Muscle layer of colon (tissue), 2 donors: ENCODE results near the gene WBP2.

Experiments
- H3K27ac ChIP-seq: one replicate; pipeline ENCODE4 v1.7.0; 2013; ENCODE audit warnings: low read depth, mild to moderate bottlenecking, low read length, moderate library complexity
- H3K27me3 ChIP-seq, 2 donors: one replicate each; pipeline ENCODE4 v1.7.0; 2013; ENCODE audit warnings: low read length in 2 of 2, mild to moderate bottlenecking in 2 of 2; ENCODE audit not compliant: insufficient read depth in 2 of 2, control insufficient read depth in 1 of 2
- H3K36me3 ChIP-seq: one replicate; pipeline ENCODE4 v1.7.0; 2013; ENCODE audit warnings: mild to moderate bottlenecking, low read length; ENCODE audit not compliant: insufficient read depth
- H3K4me1 ChIP-seq: one replicate; pipeline ENCODE4 v1.7.0; 2013; ENCODE audit warnings: mild to moderate bottlenecking, low read length; ENCODE audit not compliant: insufficient read depth
- H3K4me3 ChIP-seq, 2 donors: one replicate each; pipeline ENCODE4 v1.7.0; 2013; ENCODE audit warnings: low read length in 2 of 2, low read depth in 1 of 2, mild to moderate bottlenecking in 1 of 2, moderate library complexity in 1 of 2
- H3K9ac ChIP-seq: one replicate; pipeline ENCODE4 v1.7.0; 2013; ENCODE audit warnings: low read length
- H3K9me3 ChIP-seq: one replicate; pipeline ENCODE4 v1.7.0; 2013; ENCODE audit warnings: mild to moderate bottlenecking, low read length
- donor health status: abdominal sarcoma.
- donor health status: Adenocarcinoma of cecum.

Gene WBP2

GRCh38 chr17:75838410-75838809 lies 16.7 kb downstream of the WBP2 start:
- Histone ChIP-seq H3K9ac (no peak overlapping the region), H3K27me3 (no peaks in the 10 kb centered on the region), H3K4me3 (no peak overlapping the region), H3K36me3 (peaks cover 15% of the 10 kb centered on the region), H3K27ac (no peak overlapping the region), H3K4me1 (peaks cover 10% of the 10 kb centered on the region), H3K9me3 (no peaks in the 10 kb centered on the region)

GRCh38 chr17:75837899-75838298 lies 17.2 kb downstream of the WBP2 start:
- H3K27me3 ChIP-seq: no peaks in the 10 kb centered on the region

GRCh38 chr17:75836605-75837004 lies 18.5 kb downstream of the WBP2 start:
- Histone ChIP-seq H3K27me3 (no peaks in the 10 kb centered on the region), H3K27ac (no peak overlapping the region), H3K4me3 (no peak overlapping the region), H3K9ac (no peak overlapping the region), H3K36me3 (peaks cover 15% of the 10 kb centered on the region), H3K9me3 (no peaks in the 10 kb centered on the region), H3K4me1 (peaks cover 10% of the 10 kb centered on the region)

More at GRCh38 chr17:75837899-75838298, 17.2 kb downstream of the WBP2 start:
- H3K4me1 ChIP-seq: peaks cover 10% of the 10 kb centered on the region
- H3K9me3 ChIP-seq: no peaks in the 10 kb centered on the region
- no peak overlapping the region for H3K27ac ChIP-seq
- H3K4me3 ChIP-seq: no peak overlapping the region
- no peak overlapping the region for H3K9ac ChIP-seq
- peaks cover 15% of the 10 kb centered on the region for H3K36me3 ChIP-seq

- H3K27me3 ChIP-seq: no peaks in the 10 kb centered on the region
- peaks cover 15% of the 10 kb centered on the region for H3K36me3 ChIP-seq
- no peak overlapping the region for H3K27ac ChIP-seq
- no peak overlapping the region for H3K9ac ChIP-seq
- H3K4me3 ChIP-seq: no peak overlapping the region
- H3K4me1 ChIP-seq: peaks cover 10% of the 10 kb centered on the region
- no peaks in the 10 kb centered on the region for H3K9me3 ChIP-seq
Observed at GRCh38 chr17:75835654-75835987, 19.5 kb downstream of the WBP2 start.

- Histone ChIP-seq H3K9ac (no peak overlapping the region), H3K36me3 (peaks cover 15% of the 10 kb centered on the region), H3K4me3 (no peak overlapping the region), H3K4me1 (peaks cover 10% of the 10 kb centered on the region), H3K27me3 (no peaks in the 10 kb centered on the region), H3K9me3 (no peaks in the 10 kb centered on the region), H3K27ac (no peak overlapping the region)
Observed at GRCh38 chr17:75834928-75835653, 20.0 kb downstream of the WBP2 start.

- Histone ChIP-seq H3K27me3 (no peaks in the 10 kb centered on the region), H3K9ac (no peak overlapping the region), H3K4me1 (peaks cover 10% of the 10 kb centered on the region), H3K36me3 (peaks cover 21% of the 10 kb centered on the region), H3K27ac (no peak overlapping the region), H3K4me3 (no peak overlapping the region), H3K9me3 (no peaks in the 10 kb centered on the region)
Observed at GRCh38 chr17:75834279-75834920, 20.7 kb downstream of the WBP2 start.

GRCh38 chr17:75832652-75833400 lies 22.3 kb downstream of the WBP2 start:
- Histone ChIP-seq H3K36me3 (peaks cover 26% of the 10 kb centered on the region), H3K9ac (no peak overlapping the region), H3K9me3 (no peaks in the 10 kb centered on the region), H3K4me1 (peaks cover 16% of the 10 kb centered on the region), H3K4me3 (no peak overlapping the region), H3K27ac (no peak overlapping the region), H3K27me3 (no peaks in the 10 kb centered on the region)

GRCh38 chr17:75832164-75832651 lies 22.9 kb downstream of the WBP2 start:
- Histone ChIP-seq H3K27me3 (no peaks in the 10 kb centered on the region), H3K9ac (no peak overlapping the region), H3K4me3 (no peak overlapping the region), H3K4me1 (peaks cover 22% of the 10 kb centered on the region), H3K27ac (no peak overlapping the region), H3K36me3 (peaks cover 26% of the 10 kb centered on the region), H3K9me3 (no peaks in the 10 kb centered on the region)

GRCh38 chr17:75831032-75831571 lies 24.0 kb downstream of the WBP2 start:
- Histone ChIP-seq H3K4me3 (no peak overlapping the region), H3K4me1 (peaks cover 25% of the 10 kb centered on the region), H3K27me3 (no peaks in the 10 kb centered on the region), H3K27ac (no peak overlapping the region), H3K9ac (no peak overlapping the region), H3K36me3 (peaks cover 20% of the 10 kb centered on the region), H3K9me3 (no peaks in the 10 kb centered on the region)

- no peak overlapping the region for H3K9ac ChIP-seq
- H3K27me3 ChIP-seq: no peaks in the 10 kb centered on the region
- H3K4me3 ChIP-seq: no peak overlapping the region
- no peaks in the 10 kb centered on the region for H3K9me3 ChIP-seq
- peaks cover 20% of the 10 kb centered on the region for H3K36me3 ChIP-seq
- H3K27ac ChIP-seq: no peak overlapping the region
- H3K4me1 ChIP-seq: peaks cover 20% of the 10 kb centered on the region
Observed at GRCh38 chr17:75830164-75831031, 24.7 kb downstream of the WBP2 start.
